ENCODE results near the gene PECR. TPM values are rescaled to one million over a fixed set of nuclear protein-coding genes. Genes with fewer than 3 reads are reported as not detected.

The PECR gene
- total and polyA plus RNA-seq, 10 of the 15 experiments (the other 5 are each of a cell fraction or from before 2014, with no cell fraction given), result 7.6 to 37.4 (median 25.7) TPM

- TF ChIP-seq EED (IDR thresholded peaks at IDR 0.05; ENCODE audit: low read depth) (no peak), CHD2 (IDR thresholded peaks at IDR 0.05; ENCODE audit: borderline replicate concordance, low read depth, low read length) (0 out of 2 replicates have a peak, but pooled peaks have one; percentile 53), RELB (IDR thresholded peaks at IDR 0.05; ENCODE audit: low read depth) (no peak; the same call in none of the 2 replicates), E2F8 (IDR thresholded peaks at IDR 0.05; ENCODE audit: low read depth, partially characterized antibody) (peak; percentile 88), GABPA (IDR thresholded peaks at IDR 0.05; ENCODE audit: low read depth) (no peak), SREBF1 (IDR thresholded peaks at IDR 0.05; ENCODE audit: low read length) (no peak), SIN3A (IDR thresholded peaks at IDR 0.05; ENCODE audit: low read depth, low read length) (peak; percentile 64; the same call in 1 of the 2 replicates), MEF2A (IDR thresholded peaks at IDR 0.05; ENCODE audit: insufficient read depth, low read depth, low read length) (no peak), FOXM1 (IDR thresholded peaks at IDR 0.05; ENCODE audit: low read depth, low read length) (no peak), EZH2 (IDR thresholded peaks at IDR 0.05; ENCODE audit: borderline replicate concordance, control insufficient read depth, low read depth, low read length) (no peak), ATF2 (IDR thresholded peaks at IDR 0.05; ENCODE audit: low read length) (no peak), CBFB (IDR thresholded peaks at IDR 0.05; ENCODE audit: low read depth) (no peak; the same call in 1 of the 2 replicates), SMAD1 (IDR thresholded peaks at IDR 0.05; ENCODE audit: low read depth, partially characterized antibody) (no peak), BACH1 (IDR thresholded peaks at IDR 0.05; ENCODE audit: borderline replicate concordance) (peak; percentile 73; the same call in 1 of the 2 replicates), ZNF207 (IDR thresholded peaks at IDR 0.05; ENCODE audit: borderline replicate concordance) (no peak), CREB1 (IDR thresholded peaks at IDR 0.05; ENCODE audit: low read depth) (peak; percentile 38; the same call in 1 of the 2 replicates), ZZZ3 (IDR thresholded peaks at IDR 0.05; ENCODE audit: control insufficient read depth, insufficient read length, low read depth) (no peak)
- TF ChIP-seq, protein P1, sequence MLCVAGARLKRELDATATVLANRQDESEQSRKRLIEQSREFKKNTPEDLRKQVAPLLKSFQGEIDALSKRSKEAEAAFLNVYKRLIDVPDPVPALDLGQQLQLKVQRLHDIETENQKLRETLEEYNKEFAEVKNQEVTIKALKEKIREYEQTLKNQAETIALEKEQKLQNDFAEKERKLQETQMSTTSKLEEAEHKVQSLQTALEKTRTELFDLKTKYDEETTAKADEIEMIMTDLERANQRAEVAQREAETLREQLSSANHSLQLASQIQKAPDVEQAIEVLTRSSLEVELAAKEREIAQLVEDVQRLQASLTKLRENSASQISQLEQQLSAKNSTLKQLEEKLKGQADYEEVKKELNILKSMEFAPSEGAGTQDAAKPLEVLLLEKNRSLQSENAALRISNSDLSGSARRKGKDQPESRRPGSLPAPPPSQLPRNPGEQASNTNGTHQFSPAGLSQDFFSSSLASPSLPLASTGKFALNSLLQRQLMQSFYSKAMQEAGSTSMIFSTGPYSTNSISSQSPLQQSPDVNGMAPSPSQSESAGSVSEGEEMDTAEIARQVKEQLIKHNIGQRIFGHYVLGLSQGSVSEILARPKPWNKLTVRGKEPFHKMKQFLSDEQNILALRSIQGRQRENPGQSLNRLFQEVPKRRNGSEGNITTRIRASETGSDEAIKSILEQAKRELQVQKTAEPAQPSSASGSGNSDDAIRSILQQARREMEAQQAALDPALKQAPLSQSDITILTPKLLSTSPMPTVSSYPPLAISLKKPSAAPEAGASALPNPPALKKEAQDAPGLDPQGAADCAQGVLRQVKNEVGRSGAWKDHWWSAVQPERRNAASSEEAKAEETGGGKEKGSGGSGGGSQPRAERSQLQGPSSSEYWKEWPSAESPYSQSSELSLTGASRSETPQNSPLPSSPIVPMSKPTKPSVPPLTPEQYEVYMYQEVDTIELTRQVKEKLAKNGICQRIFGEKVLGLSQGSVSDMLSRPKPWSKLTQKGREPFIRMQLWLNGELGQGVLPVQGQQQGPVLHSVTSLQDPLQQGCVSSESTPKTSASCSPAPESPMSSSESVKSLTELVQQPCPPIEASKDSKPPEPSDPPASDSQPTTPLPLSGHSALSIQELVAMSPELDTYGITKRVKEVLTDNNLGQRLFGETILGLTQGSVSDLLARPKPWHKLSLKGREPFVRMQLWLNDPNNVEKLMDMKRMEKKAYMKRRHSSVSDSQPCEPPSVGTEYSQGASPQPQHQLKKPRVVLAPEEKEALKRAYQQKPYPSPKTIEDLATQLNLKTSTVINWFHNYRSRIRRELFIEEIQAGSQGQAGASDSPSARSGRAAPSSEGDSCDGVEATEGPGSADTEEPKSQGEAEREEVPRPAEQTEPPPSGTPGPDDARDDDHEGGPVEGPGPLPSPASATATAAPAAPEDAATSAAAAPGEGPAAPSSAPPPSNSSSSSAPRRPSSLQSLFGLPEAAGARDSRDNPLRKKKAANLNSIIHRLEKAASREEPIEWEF (IDR thresholded peaks at IDR 0.05; ENCODE audit: insufficient replicate concordance, low read depth, low read length), result no peak
Measured at GRCh38 chr2:216114714-216115531, 33.3 kb upstream of the PECR start (continued).

All from GM12878 (cell line).